ENCODE data around the gene EFCAB6.

GRCh38 chr22:43509337-43509736 is 302.8 kb downstream of the EFCAB6 start:
- TF ChIP-seq EZH2 (conservative IDR thresholded peaks at IDR 0.05; ENCODE audit: low read depth, low read length) (no peak), SPEN (CRISPR knock-in tag; IDR thresholded peaks at IDR 0.05; ENCODE audit: low read depth) (no peak), DNMT1 (CRISPR knock-in tag; IDR thresholded peaks at IDR 0.05) (no peak), SP1 (IDR thresholded peaks at IDR 0.05) (no peak), SP1 (CRISPR knock-in tag; IDR thresholded peaks at IDR 0.05) (no peak), ZNF441 (CRISPR knock-in tag; IDR thresholded peaks at IDR 0.05; ENCODE audit: borderline replicate concordance) (no peak)

Data from HepG2 (cell line).